ENCODE measurements around the gene PCDHA4. TPM values are rescaled to one million over a fixed set of nuclear protein-coding genes. Genes with fewer than 3 reads are reported as not detected.
"Not testable (repeated sequence)": the region's sequence is repeated elsewhere in the genome, so short reads cannot be mapped to it uniquely, and the experiment has no call there.

The PCDHA4 gene
- 4.2 and 9.6 TPM in 2 replicates for total RNA-seq

DNA sequence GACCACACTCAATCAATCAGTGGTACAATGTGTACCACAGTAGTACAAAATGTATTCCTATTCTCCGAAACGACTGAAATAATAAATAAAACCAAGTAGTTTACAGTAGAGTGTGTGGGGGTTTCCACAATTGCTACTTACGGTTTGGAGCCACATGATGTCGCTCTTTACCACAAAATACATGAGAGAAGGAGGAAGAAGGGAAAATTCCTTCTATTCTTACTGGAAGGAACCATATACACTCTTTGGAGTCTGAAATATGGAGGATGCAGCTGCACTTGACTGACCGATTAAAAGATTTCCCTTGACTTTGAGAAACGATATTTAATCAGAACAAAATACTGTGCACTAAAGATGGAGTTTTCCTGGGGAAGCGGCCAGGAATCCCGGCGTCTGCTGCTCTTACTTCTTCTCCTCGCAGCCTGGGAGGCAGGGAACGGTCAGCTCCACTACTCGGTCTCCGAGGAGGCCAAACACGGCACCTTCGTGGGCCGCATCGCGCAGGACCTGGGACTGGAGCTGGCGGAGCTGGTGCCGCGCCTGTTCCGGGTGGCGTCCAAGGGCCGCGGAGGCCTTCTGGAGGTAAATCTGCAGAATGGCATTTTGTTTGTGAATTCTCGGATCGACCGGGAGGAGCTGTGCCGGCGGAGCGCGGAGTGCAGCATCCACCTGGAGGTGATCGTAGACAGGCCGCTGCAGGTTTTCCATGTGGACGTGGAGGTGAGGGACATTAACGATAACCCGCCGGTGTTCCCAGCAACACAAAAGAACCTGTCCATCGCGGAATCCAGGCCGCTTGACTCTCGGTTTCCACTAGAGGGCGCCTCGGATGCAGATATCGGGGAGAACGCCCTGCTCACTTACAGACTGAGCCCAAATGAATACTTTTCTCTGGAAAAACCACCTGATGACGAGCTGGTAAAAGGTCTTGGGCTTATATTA is at the start of gene PCDHA4:
PCDHA4 (plus strand) TSS at position 235 of the 942 bp plus-strand sequence.
- peak; percentile 21 for DNase-seq (ENCODE audit: low read depth)

DNA sequence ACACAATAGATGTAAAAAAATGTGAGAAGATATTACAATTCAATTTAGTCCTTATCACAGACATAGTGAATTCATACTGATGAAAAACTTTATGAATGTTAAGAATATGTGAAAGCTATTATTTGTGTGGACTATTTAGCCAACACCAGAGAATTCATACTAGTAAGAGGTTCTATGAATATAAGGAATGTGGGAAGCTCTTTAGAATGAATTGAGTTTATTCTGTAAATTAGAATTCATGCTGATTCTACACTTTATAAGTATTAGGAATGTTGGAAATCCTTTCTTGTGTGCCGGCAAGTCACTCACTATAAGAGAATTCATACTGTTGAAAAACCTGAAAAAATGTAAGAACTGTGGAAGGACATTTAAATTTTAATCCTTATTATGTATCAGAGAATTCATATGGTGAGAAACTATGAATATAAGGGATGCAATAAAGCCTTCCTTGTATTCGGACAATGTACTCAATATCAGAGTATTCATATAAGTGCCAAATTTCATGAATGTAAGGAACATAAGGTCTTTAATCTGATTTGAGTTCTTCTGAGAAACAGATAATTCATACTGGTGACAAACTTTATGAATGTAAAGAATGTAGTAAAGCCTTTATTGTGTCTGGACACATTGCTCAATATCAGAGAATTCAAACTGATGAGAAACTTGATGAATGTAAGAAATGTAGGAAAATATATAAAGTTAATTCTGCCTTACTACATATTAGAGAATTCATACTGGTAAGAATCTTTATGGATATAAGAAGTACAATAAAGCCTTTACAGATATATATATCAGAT is 42.5 kb upstream of the PCDHA4 start:
- no peak for DNase-seq (ENCODE audit: low read depth)

DNA sequence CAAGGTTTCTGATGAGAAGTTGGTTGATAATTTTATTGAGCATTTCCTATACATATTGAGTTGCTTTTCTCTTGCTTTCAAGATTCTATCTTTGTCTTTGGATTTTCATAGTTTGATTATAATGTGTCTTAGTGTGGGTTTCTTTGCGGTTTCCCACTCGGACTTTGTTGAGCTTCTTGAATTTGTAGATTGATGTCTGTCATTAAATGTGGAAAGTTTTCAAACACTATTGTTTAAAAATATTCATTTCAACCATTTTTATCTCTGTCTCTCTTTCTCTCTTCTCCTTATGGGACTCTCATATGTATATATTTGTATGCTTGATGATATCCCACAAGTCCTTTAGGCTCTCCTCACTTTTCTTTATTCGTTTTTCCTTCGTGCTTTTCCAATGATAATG is 39.4 kb upstream of the PCDHA4 start:
- DNase-seq (ENCODE audit: low read depth), result no peak

DNA sequence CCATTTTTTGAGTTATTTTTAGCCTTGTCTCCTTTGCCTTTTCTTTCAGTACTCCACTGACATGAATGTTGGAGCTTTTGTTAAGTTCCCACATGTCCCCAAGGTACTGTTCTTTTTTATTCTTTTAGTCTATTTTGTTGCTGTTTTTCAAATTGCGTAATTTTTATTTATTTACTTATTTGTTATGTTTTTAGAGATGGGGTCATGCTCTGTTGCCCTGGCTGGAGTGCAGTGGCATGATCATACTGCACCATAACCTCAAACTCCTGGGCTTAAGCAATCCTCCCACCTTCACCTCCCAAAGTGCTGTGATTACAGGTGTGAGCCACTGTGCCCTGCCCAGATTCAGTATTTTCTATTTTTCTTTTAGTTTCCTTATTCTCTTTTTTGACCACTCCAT is 26.4 kb upstream of the PCDHA4 start:
- DNase-seq (ENCODE audit: low read depth), result no peak

DNA sequence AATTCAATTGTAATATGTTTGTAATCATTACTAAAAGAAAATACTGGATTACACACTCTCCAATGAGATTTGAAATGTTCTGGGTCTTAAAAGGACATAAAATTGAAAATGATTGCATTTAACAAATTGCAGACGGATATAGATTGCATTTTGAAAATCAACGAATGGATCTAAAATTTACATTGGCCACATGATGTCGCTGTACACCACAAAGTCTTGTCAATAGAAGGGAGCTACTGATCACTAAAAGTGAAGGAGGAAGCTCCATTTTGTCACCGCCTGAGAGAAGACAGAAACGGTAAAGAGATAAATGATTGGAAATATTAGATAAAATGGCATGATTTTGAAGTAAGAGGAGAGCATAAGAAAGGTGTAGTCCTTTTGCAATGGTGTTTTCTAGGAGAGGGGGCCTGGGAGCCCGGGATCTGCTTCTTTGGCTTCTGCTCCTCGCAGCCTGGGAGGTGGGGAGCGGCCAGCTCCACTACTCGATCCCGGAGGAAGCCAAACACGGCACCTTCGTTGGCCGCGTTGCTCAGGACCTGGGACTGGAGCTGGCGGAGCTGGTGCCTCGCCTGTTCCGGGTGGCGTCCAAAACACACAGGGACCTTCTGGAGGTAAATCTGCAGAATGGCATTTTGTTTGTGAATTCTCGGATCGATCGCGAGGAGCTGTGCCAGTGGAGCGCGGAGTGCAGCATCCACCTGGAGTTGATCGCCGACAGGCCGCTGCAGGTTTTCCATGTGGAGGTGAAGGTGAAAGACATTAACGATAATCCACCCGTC is 20.8 kb upstream of the PCDHA4 start, which contains the start of gene PCDHA1:
PCDHA1 (plus strand) TSS at position 236 of the 782 bp plus-strand sequence.
- DNase-seq (ENCODE audit: low read depth), result no peak

DNA sequence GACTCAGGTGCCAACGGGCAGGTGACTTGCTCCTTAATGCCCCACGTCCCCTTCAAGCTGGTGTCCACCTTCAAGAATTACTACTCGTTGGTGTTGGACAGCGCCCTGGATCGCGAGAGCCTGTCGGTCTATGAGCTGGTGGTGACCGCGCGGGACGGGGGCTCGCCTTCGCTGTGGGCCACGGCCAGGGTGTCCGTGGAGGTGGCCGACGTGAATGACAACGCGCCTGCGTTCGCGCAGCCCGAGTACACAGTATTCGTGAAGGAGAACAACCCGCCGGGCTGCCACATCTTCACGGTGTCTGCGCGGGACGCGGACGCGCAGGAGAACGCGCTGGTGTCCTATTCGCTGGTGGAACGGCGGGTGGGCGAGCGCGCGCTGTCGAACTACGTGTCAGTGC is 19.4 kb upstream of the PCDHA4 start:
- DNase-seq (ENCODE audit: low read depth), result not testable (repeated sequence)

DNA sequence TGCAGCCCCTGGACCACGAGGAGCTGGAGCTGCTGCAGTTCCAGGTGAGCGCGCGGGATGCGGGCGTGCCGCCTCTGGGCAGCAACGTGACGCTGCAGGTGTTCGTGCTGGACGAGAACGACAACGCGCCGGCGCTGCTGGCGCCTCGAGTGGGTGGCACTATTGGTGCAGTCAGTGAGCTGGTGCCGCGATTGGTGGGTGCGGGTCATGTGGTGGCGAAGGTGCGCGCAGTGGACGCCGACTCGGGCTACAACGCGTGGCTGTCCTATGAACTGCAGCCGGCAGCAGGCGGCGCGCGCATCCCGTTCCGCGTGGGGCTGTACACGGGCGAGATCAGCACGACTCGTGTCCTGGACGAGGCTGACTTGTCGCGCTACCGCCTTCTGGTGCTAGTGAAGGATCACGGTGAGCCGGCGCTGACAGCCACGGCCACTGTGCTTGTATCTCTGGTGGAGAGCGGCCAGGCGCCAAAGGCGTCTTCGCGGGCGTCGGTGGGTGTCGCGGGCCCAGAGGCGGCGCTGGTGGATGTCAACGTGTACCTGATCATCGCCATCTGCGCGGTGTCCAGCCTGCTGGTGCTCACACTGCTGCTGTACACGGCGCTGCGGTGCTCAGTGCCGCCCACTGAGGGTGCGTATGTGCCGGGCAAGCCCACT is 18.9 kb upstream of the PCDHA4 start:
- DNase-seq (ENCODE audit: low read depth), result not testable (repeated sequence)

DNA sequence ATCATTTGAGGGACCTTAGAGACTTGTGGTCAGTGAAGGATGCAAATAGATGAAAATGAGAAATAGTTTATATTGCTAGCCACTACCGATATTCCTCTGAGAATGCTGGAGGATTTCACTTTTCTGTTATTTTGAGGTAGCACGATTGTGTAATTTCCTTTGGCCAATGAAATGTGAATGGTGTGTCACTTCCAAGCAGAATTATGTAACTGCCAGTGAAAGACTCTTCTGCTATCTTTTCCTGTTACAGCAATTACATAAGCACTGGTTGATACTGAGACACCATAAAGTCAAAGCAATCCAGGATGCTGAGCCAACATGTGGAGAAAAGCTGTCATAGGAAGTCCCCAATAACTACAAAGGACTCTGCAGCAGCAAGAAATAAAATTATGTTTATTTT is 15.8 kb upstream of the PCDHA4 start:
- no peak for DNase-seq (ENCODE audit: low read depth)

DNA sequence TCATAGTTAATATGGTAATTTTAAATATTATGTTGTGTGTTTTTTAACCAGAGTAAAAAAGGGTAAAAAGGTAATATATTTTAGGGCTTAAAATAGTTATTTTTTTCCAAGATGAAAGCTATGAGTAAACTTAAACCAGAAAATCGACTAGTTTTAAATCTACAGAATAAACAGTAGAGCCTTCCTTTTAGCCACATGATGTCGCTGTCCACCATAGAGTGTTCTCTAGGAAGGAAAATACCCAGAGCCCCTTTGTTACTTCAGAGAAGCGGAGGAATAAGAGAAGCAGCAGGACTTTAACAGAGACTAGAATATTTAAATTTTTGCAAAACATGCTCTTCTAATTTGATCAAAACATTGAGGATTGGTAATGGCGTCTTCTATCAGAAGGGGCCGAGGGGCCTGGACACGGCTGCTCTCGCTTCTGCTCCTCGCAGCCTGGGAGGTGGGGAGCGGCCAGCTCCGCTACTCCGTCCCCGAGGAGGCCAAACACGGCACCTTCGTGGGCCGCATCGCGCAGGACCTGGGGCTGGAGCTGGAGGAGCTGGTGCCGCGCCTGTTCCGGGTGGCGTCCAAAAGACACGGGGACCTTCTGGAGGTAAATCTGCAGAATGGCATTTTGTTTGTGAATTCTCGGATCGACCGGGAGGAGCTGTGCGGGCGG is 12.1 kb upstream of the PCDHA4 start, which contains the start of gene PCDHA2:
PCDHA2 (plus strand) TSS at position 258 of the 664 bp plus-strand sequence.
- DNase-seq (ENCODE audit: low read depth), result no peak

DNA sequence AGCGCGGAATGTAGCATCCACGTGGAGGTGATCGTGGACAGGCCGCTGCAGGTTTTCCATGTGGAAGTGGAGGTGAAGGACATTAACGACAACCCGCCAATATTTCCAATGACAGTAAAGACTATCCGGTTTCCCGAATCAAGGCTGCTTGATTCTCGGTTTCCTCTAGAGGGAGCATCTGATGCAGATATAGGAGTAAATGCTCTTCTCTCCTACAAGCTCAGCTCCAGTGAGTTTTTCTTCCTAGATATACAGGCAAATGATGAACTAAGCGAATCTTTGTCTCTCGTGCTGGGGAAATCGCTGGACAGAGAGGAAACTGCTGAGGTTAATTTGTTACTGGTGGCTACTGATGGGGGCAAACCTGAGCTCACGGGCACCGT is 11.6 kb upstream of the PCDHA4 start:
- DNase-seq (ENCODE audit: low read depth), result no peak

DNA sequence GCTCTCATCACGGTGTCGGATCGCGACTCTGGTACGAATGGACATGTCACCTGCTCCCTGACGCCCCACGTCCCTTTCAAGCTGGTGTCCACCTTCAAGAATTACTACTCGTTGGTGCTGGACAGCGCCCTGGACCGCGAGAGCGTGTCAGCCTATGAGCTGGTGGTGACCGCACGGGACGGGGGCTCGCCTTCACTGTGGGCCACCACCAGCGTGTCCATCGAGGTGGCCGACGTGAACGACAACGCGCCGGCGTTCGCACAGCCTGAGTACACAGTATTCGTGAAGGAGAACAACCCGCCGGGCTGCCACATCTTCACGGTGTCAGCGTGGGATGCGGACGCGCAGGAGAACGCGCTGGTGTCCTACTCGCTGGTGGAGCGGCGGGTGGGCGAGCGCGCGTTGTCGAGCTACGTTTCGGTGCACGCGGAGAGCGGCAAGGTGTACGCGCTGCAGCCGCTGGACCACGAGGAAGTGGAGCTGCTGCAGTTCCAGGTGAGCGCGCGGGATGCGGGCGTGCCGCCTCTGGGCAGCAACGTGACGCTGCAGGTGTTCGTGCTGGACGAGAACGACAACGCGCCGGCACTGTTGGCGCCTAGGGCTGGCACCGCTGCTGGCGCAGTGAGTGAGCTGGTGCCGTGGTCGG is 10.7 kb upstream of the PCDHA4 start:
- DNase-seq (ENCODE audit: low read depth), result not testable (repeated sequence)

DNA sequence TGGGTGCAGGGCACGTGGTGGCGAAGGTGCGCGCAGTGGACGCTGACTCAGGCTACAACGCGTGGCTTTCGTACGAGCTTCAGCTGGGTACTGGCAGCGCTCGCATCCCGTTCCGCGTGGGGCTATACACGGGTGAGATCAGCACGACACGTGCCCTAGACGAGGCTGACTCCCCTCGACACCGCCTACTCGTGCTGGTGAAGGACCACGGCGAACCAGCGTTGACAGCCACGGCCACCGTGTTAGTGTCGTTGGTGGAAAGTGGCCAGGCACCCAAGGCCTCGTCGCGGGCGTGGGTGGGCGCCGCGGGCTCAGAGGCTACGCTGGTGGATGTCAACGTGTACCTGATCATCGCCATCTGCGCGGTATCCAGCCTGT is 10.2 kb upstream of the PCDHA4 start:
- DNase-seq (ENCODE audit: low read depth), result no peak

DNA sequence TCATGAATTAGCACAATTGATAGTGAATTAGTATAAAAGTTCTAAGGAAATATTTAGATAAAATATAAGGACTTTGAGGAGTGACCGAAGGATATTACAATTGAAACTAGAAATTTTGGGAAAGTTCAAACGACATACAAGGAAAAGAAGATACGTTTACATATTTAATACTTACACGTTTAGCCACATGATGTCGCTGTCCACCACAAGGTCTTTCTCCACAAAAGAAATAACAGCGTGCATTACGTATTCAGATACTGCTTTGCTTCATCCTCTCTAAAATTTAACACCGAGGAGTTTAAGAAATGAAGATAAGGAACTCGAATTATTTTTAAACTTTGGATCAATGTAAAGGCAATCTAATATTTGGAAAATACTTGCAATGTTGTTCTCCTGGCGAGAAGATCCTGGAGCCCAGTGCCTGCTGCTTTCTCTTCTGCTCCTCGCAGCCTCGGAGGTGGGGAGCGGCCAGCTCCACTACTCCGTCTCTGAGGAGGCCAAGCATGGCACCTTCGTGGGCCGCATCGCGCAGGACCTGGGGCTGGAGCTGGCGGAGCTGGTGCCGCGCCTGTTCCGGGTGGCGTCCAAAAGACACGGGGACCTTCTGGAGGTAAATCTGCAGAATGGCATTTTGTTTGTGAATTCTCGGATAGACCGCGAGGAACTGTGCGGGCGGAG is 5.9 kb upstream of the PCDHA4 start, which contains the start of gene PCDHA3:
PCDHA3 (plus strand) TSS at position 242 of the 678 bp plus-strand sequence.
- DNase-seq (ENCODE audit: low read depth), result peak; percentile 9

DNA sequence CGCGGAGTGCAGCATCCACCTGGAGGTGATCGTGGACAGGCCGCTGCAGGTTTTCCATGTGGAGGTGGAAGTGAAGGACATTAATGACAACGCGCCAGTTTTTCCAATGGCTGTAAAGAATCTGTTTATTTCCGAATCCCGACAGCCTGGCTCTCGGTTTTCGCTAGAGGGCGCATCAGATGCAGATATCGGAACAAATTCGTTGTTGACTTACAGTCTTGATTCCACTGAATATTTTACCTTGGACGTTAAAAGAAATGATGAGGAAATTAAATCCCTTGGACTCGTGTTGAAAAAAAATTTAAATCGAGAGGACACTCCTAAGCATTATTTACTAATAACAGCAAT is 5.4 kb upstream of the PCDHA4 start:
- no peak for DNase-seq (ENCODE audit: low read depth)

DNA sequence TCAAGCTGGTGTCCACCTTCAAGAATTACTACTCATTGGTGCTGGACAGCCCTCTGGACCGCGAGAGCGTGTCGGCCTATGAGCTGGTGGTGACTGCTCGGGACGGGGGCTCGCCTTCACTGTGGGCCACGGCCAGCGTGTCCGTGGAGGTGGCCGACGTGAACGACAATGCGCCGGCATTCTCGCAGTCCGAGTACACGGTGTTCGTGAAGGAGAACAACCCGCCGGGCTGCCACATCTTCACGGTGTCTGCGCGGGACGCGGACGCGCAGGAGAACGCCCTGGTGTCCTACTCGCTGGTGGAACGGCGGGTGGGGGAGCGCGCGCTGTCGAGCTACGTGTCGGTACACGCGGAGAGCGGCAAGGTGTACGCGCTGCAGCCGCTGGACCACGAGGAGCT is 4.5 kb upstream of the PCDHA4 start:
- DNase-seq (ENCODE audit: low read depth), result not testable (repeated sequence)

DNA sequence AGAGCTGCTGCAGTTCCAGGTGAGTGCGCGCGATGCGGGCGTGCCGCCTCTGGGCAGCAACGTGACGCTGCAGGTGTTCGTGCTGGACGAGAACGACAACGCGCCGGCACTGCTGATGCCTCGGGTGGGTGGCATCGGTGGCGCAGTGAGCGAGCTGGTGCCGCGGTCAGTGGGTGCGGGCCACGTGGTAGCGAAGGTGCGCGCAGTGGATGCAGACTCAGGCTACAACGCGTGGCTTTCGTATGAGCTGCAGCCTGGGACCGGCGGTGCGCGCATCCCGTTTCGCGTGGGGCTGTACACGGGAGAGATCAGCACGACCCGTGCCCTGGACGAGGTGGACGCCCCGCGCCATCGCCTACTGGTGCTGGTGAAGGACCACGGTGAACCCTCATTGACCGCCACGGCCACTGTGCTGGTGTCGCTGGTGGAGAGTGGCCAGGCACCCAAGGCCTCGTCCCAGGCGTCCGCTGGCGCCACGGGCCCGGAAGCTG is 4.0 kb upstream of the PCDHA4 start:
- no peak for DNase-seq (ENCODE audit: low read depth)

DNA sequence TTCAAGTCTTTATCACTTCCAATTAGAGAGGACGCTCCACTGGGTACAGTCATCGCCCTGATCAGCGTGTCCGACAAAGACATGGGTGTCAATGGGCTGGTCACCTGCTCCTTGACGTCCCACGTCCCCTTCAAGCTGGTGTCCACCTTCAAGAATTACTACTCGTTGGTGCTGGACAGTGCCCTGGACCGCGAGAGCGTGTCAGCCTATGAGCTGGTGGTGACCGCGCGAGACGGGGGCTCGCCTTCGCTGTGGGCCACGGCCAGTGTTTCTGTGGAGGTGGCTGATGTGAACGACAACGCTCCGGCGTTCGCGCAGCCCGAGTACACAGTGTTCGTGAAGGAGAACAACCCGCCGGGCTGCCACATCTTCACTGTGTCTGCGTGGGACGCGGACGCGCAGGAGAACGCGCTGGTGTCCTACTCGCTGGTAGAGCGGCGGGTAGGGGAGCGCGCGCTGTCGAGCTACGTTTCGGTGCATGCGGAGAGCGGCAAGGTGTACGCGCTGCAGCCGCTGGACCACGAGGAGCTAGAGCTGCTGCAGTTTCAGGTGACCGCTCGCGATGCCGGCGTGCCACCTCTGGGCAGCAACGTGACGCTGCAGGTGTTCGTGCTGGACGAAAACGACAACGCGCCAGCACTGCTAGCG is 1.5 kb downstream of the PCDHA4 start:
- not testable (repeated sequence) for DNase-seq (ENCODE audit: low read depth)

DNA sequence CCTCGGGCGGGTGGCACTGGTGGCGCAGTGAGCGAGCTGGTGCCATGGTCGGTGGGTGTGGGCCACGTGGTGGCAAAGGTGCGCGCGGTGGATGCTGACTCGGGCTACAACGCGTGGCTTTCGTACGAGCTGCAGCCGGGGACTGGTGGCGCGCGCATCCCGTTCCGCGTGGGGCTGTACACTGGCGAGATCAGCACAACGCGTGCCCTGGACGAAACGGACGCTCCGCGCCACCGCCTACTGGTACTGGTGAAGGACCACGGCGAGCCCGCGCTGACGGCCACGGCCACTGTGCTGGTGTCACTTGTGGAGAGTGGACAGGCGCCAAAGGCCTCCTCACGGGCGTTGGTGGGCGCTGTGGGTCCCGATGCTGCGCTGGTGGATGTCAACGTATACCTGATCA is 2.0 kb downstream of the PCDHA4 start:
- DNase-seq (ENCODE audit: low read depth), result no peak

Data from renal cortical epithelial cell (primary cell).